H7 (cell line): ENCODE results near the gene LANCL2. TPM values are rescaled to one million over a fixed set of nuclear protein-coding genes. Genes with fewer than 3 reads are reported as not detected.

Source experiments
- DNase-seq: peaks from one replicate; pipeline ENCODE4 v3.0.0; 2012
- H3K27me3 ChIP-seq: 2 replicates; pipeline ENCODE4 v1.6.0; 2011; ENCODE audit warnings: mild to moderate bottlenecking, low read length; ENCODE audit not compliant: control insufficient read depth, insufficient read depth
- H3K36me3 ChIP-seq: replicated peaks from 2 replicates; pipeline ENCODE4 v1.5.1; 2011; ENCODE audit warnings: low read length; ENCODE audit not compliant: control insufficient read depth, insufficient read depth
- H3K4me3 ChIP-seq: 2 replicates; pipeline ENCODE4 v1.5.1; 2011; ENCODE audit warnings: low read depth, mild to moderate bottlenecking, control low read depth, low read length, moderate library complexity; ENCODE audit not compliant: insufficient read depth
- total RNA-seq: library from RNA; depleted of rRNA; stranded (reverse); fragments of >200 nt; shearing (Covaris generic); gene quantifications from 2 replicates; pipeline ENCODE4 v1.2.3, GENCODE V29; 2014

The LANCL2 gene
- total RNA-seq, 1 experiment from 2014 or later: 10.7 TPM

- Histone ChIP-seq H3K36me3 (no peaks in the 10 kb centered on the region), H3K27me3 (no peaks in the 10 kb centered on the region)
- no peak for DNase-seq
Measured at GRCh38 chr7:55429835-55430499, 64.8 kb downstream of the LANCL2 start.

DNA sequence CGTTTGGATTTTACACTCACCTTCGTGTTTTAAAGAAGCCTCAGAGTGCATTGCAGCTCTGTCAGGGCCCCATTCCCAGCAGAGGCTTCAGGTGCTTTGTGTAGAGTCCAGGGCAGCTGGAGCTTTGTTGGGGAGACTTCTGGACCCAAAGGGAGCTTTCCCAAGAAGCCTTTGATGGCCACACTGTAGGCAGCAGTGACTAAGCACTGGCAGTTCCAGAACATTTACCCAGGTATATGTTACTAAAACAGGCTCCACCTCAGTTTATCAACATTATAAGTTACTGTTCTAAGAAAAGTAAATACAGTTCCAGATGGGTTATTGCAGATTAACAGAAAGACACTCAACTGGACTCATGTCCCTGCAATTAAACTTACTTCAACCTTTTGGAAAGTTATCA, 66.8 kb downstream of the LANCL2 start:
- Histone ChIP-seq H3K4me3 (no peak overlapping the region), H3K36me3 (no peaks in the 10 kb centered on the region), H3K27me3 (no peaks in the 10 kb centered on the region)
- no peak for DNase-seq

More at GRCh38 chr7:55429835-55430499, 64.8 kb downstream of the LANCL2 start:
- no peak overlapping the region for H3K4me3 ChIP-seq

GRCh38 chr7:55432506-55432905, 67.4 kb downstream of the LANCL2 start:
- Histone ChIP-seq H3K27me3 (no peaks in the 10 kb centered on the region), H3K36me3 (no peaks in the 10 kb centered on the region), H3K4me3 (no peak overlapping the region)
- DNase-seq: no peak

GRCh38 chr7:55432939-55433784, 68.0 kb downstream of the LANCL2 start:
- DNase-seq: peak; percentile 77
- Histone ChIP-seq H3K4me3 (no peak overlapping the region), H3K36me3 (no peaks in the 10 kb centered on the region), H3K27me3 (no peaks in the 10 kb centered on the region)

GRCh38 chr7:55435466-55435865, 70.3 kb downstream of the LANCL2 start:
- no peaks in the 10 kb centered on the region for H3K36me3 ChIP-seq
- no peak overlapping the region for H3K4me3 ChIP-seq
- DNase-seq: no peak
- no peaks in the 10 kb centered on the region for H3K27me3 ChIP-seq

- Histone ChIP-seq H3K4me3 (no peak overlapping the region), H3K36me3 (no peaks in the 10 kb centered on the region), H3K27me3 (no peaks in the 10 kb centered on the region)
- no peak for DNase-seq
Measured at GRCh38 chr7:55436457-55436856, 71.3 kb downstream of the LANCL2 start.

DNA sequence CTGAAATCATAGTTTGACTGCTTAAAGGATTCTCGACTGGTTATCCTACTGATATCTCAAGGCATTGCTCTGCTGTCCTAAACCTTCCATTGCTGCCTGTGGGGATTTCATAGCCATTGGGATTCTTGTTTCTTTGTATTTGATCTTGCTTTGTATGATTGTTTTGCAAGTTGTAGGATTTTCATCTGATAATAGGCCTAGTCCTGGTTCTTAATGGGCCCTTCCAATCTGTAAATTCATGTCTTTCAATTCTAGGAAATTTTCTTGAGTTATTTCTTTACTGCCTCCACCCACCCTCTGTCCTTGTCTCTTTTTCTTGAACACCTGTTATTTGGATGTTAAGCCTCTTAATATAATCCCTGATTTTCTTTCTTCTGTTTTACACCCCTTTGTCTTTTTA, 72.2 kb downstream of the LANCL2 start:
- Histone ChIP-seq H3K27me3 (no peaks in the 10 kb centered on the region), H3K4me3 (no peak overlapping the region), H3K36me3 (no peaks in the 10 kb centered on the region)
- no peak for DNase-seq

GRCh38 chr7:55438085-55438756, 73.1 kb downstream of the LANCL2 start:
- Histone ChIP-seq H3K27me3 (no peaks in the 10 kb centered on the region), H3K36me3 (no peaks in the 10 kb centered on the region), H3K4me3 (no peak overlapping the region)
- peak; percentile 39 for DNase-seq

- no peak overlapping the region for H3K4me3 ChIP-seq
- H3K27me3 ChIP-seq: no peaks in the 10 kb centered on the region
- peak; percentile 53 for DNase-seq
- H3K36me3 ChIP-seq: no peaks in the 10 kb centered on the region
Measured at GRCh38 chr7:55438757-55439525, 73.8 kb downstream of the LANCL2 start.

DNA sequence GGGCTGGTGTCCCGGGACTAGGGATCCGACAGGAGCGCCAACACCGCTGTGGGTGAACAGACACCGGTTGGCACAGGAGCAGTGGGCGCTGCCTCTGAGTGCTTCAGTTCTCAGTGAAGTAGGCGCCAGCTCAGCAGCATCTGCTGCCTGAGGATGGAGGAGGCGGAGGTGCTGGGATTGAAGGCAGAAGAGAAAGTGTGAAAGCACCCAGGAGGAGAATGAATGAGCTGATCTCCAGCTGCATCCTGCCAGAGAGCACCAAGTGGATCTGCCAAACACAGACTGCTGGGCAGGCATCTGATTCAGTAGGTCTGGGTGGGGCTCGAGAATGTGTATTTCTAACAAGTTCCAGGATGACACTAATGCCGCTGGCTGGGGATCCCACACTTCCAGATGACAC, 74.5 kb downstream of the LANCL2 start:
- no peaks in the 10 kb centered on the region for H3K27me3 ChIP-seq
- no peaks in the 10 kb centered on the region for H3K36me3 ChIP-seq
- H3K4me3 ChIP-seq: no peak overlapping the region
- DNase-seq: peak; percentile 36

- Histone ChIP-seq H3K4me3 (no peak overlapping the region), H3K36me3 (no peaks in the 10 kb centered on the region), H3K27me3 (no peaks in the 10 kb centered on the region)
- no peak for DNase-seq
Measured at GRCh38 chr7:55440040-55440690, 75.0 kb downstream of the LANCL2 start.

DNA sequence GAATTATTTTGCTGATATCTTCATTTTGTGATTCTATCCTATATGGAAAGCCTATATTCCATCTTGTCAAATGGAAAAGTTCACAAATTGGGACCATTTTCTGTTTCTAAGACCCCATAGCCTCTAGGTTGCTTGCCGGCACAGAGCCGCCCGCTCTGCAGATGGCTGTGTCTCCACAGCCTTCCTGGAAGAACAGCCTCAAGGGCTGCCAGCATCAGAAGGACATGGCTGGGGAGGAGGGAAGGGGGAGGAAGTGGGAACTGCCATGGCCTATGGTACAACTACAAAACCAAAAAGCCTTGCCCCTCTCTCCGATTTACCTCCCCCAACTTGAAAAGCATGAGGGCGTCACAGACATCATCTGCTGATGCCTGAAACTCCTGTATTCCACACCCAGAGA, 75.9 kb downstream of the LANCL2 start:
- Histone ChIP-seq H3K36me3 (no peaks in the 10 kb centered on the region), H3K4me3 (no peak overlapping the region), H3K27me3 (no peaks in the 10 kb centered on the region)
- DNase-seq: no peak

- H3K4me3 ChIP-seq: no peak overlapping the region
- H3K36me3 ChIP-seq: no peaks in the 10 kb centered on the region
- no peaks in the 10 kb centered on the region for H3K27me3 ChIP-seq
- no peak for DNase-seq
Measured at GRCh38 chr7:55441774-55442522, 76.8 kb downstream of the LANCL2 start.
